Nephron (organoid): ENCODE results near the gene AGAP1.

ENCODE experiments used
- H3K27ac Mint-ChIP-seq, 3 experiments: 2 replicates each; pipeline ENCODE4 v1.8.0; 2020; ENCODE audit warnings: mixed read lengths in 3 of 3, mild to moderate bottlenecking in 2 of 3, moderate library complexity in 1 of 3
- H3K27me3 Mint-ChIP-seq: 2 replicates; pipeline ENCODE4 v1.8.0; 2021; ENCODE audit warnings: low read depth, mild to moderate bottlenecking, moderate library complexity, mixed read lengths
- H3K36me3 Mint-ChIP-seq: 2 replicates; pipeline ENCODE4 v1.8.0; 2020; ENCODE audit warnings: low read depth, mixed read lengths
- H3K4me1 Mint-ChIP-seq: 2 replicates; pipeline ENCODE4 v1.8.0; 2020; ENCODE audit warnings: mixed read lengths
- H3K4me3 Mint-ChIP-seq, 3 experiments: 2 replicates each; pipeline ENCODE4 v1.8.0; 2020; ENCODE audit warnings: mild to moderate bottlenecking in 3 of 3, mixed read lengths in 3 of 3, moderate library complexity in 2 of 3
- H3K9me3 Mint-ChIP-seq: 2 replicates; pipeline ENCODE4 v1.8.0; 2020; ENCODE audit warnings: mixed read lengths
- CTCF ChIP-seq, 3 experiments: fragments of 200-600 bp; sonication (generic); IDR thresholded peaks; one replicate each; pipeline ENCODE4 v1.5.0; 2021; ENCODE audit warnings: antibody characterized with exemption in 3 of 3; ENCODE audit not compliant: unreplicated experiment in 3 of 3

The AGAP1 gene

DNA sequence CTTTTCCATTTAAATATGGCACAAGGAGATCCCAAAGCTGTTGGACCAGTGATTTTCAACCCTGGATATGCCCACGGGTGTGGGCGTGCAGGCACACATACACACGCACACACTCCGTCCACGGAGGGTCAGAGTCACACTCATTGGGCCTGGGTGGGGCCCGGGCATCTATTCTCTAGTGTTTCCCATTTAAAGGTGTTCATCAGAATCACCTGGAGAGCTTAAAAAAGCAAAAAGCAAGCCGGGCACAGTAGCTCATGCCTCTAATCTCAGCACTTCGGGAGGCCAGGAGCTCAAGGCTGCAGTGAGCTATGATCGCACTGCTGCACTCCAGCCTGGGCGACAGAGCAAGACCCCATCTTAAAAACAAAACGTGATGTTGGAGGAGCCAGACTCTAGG is 345.4 kb downstream of the AGAP1 start:
- H3K36me3 Mint-ChIP-seq, result no peaks in the 10 kb centered on the region
- H3K4me1 Mint-ChIP-seq, result peaks cover 8% of the 10 kb centered on the region
- H3K4me3 Mint-ChIP-seq, result no peak overlapping the region
- no peaks in the 10 kb centered on the region for H3K9me3 Mint-ChIP-seq
- H3K27ac Mint-ChIP-seq, result no peak overlapping the region
- H3K27me3 Mint-ChIP-seq, result peaks cover 8% of the 10 kb centered on the region
- TF ChIP-seq CTCF (IDR thresholded peaks at IDR 0.05; ENCODE audit: unreplicated experiment in 3 of 3), result no peak

- H3K27ac Mint-ChIP-seq, result no peak overlapping the region
- no peaks in the 10 kb centered on the region for H3K9me3 Mint-ChIP-seq
- peaks cover 8% of the 10 kb centered on the region for H3K27me3 Mint-ChIP-seq
- no peak for TF ChIP-seq CTCF (IDR thresholded peaks at IDR 0.05; ENCODE audit: unreplicated experiment in 3 of 3)
- H3K4me3 Mint-ChIP-seq, result no peak overlapping the region
- H3K36me3 Mint-ChIP-seq, result peaks cover 4% of the 10 kb centered on the region
- peaks cover 8% of the 10 kb centered on the region for H3K4me1 Mint-ChIP-seq
These were observed 346.1 kb downstream of the AGAP1 start for GRCh38 chr2:235839974-235840373.

- Mint-ChIP-seq H3K9me3 (no peaks in the 10 kb centered on the region), H3K27me3 (peaks cover 8% of the 10 kb centered on the region), H3K4me1 (peaks cover under 1% of the 10 kb centered on the region), H3K36me3 (peaks cover 4% of the 10 kb centered on the region), H3K4me3 (no peak overlapping the region), H3K27ac (no peak overlapping the region)
- no peak for TF ChIP-seq CTCF (IDR thresholded peaks at IDR 0.05; ENCODE audit: unreplicated experiment in 3 of 3)
These were observed 348.0 kb downstream of the AGAP1 start for GRCh38 chr2:235841863-235842262.

GRCh38 chr2:235842941-235843340 is 349.1 kb downstream of the AGAP1 start:
- Mint-ChIP-seq H3K4me3 (no peak overlapping the region), H3K4me1 (no peaks in the 10 kb centered on the region), H3K27ac (no peak overlapping the region), H3K9me3 (no peaks in the 10 kb centered on the region), H3K27me3 (peaks cover 8% of the 10 kb centered on the region), H3K36me3 (peaks cover 4% of the 10 kb centered on the region)
- no peak for TF ChIP-seq CTCF (IDR thresholded peaks at IDR 0.05; ENCODE audit: unreplicated experiment in 3 of 3)

- H3K27ac Mint-ChIP-seq, result no peak overlapping the region
- H3K4me1 Mint-ChIP-seq, result no peaks in the 10 kb centered on the region
These were observed 349.9 kb downstream of the AGAP1 start for GRCh38 chr2:235843591-235844395.

More at GRCh38 chr2:235843591-235844395, 349.9 kb downstream of the AGAP1 start:
- no peak for TF ChIP-seq CTCF (IDR thresholded peaks at IDR 0.05; ENCODE audit: unreplicated experiment in 3 of 3)
- peaks cover 4% of the 10 kb centered on the region for H3K36me3 Mint-ChIP-seq
- peaks cover 8% of the 10 kb centered on the region for H3K27me3 Mint-ChIP-seq
- H3K9me3 Mint-ChIP-seq, result no peaks in the 10 kb centered on the region
- no peak overlapping the region for H3K4me3 Mint-ChIP-seq
